ENCODE data around the gene C1orf232. TPM values are rescaled to one million over a fixed set of nuclear protein-coding genes. Genes with fewer than 3 reads are reported as not detected.
A peak's percentile ranks its signal among the peaks of the same experiment; 100 is the strongest.

Gene C1orf232
- total and polyA plus RNA-seq, 2 of the 4 experiments (the other 2 are of a cell fraction), result not detected

DNA sequence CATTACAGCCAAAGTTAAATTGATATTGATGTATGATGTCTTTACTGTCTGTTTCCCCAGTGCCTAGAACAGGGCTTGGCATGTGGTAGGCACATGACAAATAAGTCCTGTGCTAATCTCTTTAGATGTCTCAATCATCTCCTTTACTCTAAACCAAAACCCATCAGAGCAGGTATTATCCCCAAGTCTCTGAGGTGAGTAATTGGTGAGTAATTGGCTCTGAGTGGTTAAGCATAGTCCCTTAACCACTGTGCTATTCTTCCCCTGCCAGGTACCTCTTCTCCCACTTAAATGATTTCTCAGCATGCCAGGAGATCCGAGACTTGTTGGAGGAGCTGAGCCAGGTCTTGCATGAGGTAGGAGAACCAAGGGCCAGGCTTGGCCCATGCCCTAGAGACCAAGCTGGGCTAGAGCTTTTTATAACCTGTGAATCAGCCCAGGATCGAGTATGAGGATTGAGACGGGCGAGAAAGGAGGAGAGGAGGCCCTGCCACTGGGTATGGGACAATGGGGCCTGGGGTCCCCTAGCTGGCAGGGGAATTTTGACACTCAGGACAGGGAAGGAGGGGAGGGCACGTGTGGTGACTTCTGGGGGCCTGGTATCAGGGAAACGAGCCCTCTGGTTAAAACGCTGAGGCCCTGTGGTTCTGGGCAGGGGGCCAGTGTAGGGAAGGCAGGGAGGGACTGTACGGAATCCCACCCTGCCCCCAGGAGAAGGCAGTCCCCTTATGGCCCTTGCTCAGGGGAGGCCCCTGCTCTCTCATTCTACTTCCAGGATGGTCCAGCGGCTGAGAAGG, 13.0 kb upstream of the C1orf232 start:
- Histone ChIP-seq H2AK9ac (replicated peaks; ENCODE audit: low read depth, low read length, poor library complexity) (no peak overlapping the region), H3K79me1 (ENCODE audit: low read depth in 1 of 2, low read length in 2 of 2) (no peaks in the 10 kb centered on the region), H3K4me1 (ENCODE audit: control insufficient read depth, insufficient read depth, low read length) (no peaks in the 10 kb centered on the region), H3K27me3 (ENCODE audit: control insufficient read depth, insufficient read depth, low read length) (peaks cover 3% of the 10 kb centered on the region), H3K36me3 (ENCODE audit: control insufficient read depth, insufficient read depth, low read length) (no peaks in the 10 kb centered on the region), H3K9ac (ENCODE audit: low read depth, low read length) (no peak overlapping the region), H3K9me1 (ENCODE audit: insufficient read depth, low read length) (no peaks in the 10 kb centered on the region), H3K23ac (ENCODE audit: low read depth, low read length) (no peak overlapping the region), H3K56ac (ENCODE audit: extremely low read depth, insufficient read depth, low read length) (no peak overlapping the region), H4K91ac (ENCODE audit: insufficient read depth, low read depth, low read length) (no peak overlapping the region), H3K4ac (ENCODE audit: low read depth, low read length) (no peak overlapping the region), H3K4me3 (ENCODE audit: insufficient read depth, low read depth, low read length) (no peak overlapping the region), H4K5ac (ENCODE audit: low read depth, low read length) (no peak overlapping the region), H2BK20ac (ENCODE audit: low read depth, low read length) (no peak overlapping the region), H3K4me2 (ENCODE audit: low read depth, low read length) (no peak overlapping the region), H2AFZ (replicated peaks; ENCODE audit: low read length, poor library complexity) (no peak overlapping the region), H3K27ac (ENCODE audit: insufficient read depth, low read length) (no peak overlapping the region), H3K18ac (ENCODE audit: low read depth, low read length) (no peak overlapping the region), H3K14ac (replicated peaks; ENCODE audit: low read depth, low read length) (no peak overlapping the region), H2BK120ac (ENCODE audit: low read depth, low read length) (no peak overlapping the region), H3K9me3 (ENCODE audit: control insufficient read depth, insufficient read depth, low read length) (no peaks in the 10 kb centered on the region), H4K20me1 (ENCODE audit: insufficient read depth, low read length) (no peaks in the 10 kb centered on the region), H2BK5ac (ENCODE audit: low read depth, low read length, poor library complexity, severe bottlenecking) (no peak overlapping the region), H4K8ac (ENCODE audit: low read depth in 2 of 2, low read length in 2 of 2) (no peak overlapping the region), H2AK5ac (ENCODE audit: low read depth, low read length) (no peak overlapping the region), H2BK15ac (ENCODE audit: low read depth, low read length) (no peak overlapping the region)
- no TSS peak for BruUV-seq (replicated peaks)
- 20% methylated on average over 4 of the region's 9 CpGs; no CpG with 5 or more reads in 1 of the 2 experiments for WGBS, 2 experiments (ENCODE audit: extremely low coverage in 2 of 2, insufficient read length in 1 of 2)
- DNase-seq (peak; percentile 13), ATAC-seq (ENCODE audit: low read depth) (no peak)
- TF ChIP-seq MAFK (IDR thresholded peaks at IDR 0.05; ENCODE audit: low read depth, low read length), result no peak
- TF ChIP-seq SMC3 (IDR thresholded peaks at IDR 0.05; ENCODE audit: low read depth, low read length), result no peak
- TF ChIP-seq BHLHE40 (IDR thresholded peaks at IDR 0.05; ENCODE audit: low read depth, low read length), result no peak
- no peak for TF ChIP-seq CHD1 (IDR thresholded peaks at IDR 0.05; ENCODE audit: low read depth, low read length)
- no peak for TF ChIP-seq FOS (IDR thresholded peaks at IDR 0.05; ENCODE audit: low read depth, low read length)
- no peak for TF ChIP-seq MAZ (IDR thresholded peaks at IDR 0.05; ENCODE audit: borderline replicate concordance, low read depth, low read length)
- no peak for TF ChIP-seq RCOR1 (IDR thresholded peaks at IDR 0.05; ENCODE audit: insufficient replicate concordance, low read length)
- TF ChIP-seq, protein P1, sequence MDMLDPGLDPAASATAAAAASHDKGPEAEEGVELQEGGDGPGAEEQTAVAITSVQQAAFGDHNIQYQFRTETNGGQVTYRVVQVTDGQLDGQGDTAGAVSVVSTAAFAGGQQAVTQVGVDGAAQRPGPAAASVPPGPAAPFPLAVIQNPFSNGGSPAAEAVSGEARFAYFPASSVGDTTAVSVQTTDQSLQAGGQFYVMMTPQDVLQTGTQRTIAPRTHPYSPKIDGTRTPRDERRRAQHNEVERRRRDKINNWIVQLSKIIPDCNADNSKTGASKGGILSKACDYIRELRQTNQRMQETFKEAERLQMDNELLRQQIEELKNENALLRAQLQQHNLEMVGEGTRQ (IDR thresholded peaks at IDR 0.05; ENCODE audit: low read depth, low read length), result no peak
- TF ChIP-seq, protein P2, sequence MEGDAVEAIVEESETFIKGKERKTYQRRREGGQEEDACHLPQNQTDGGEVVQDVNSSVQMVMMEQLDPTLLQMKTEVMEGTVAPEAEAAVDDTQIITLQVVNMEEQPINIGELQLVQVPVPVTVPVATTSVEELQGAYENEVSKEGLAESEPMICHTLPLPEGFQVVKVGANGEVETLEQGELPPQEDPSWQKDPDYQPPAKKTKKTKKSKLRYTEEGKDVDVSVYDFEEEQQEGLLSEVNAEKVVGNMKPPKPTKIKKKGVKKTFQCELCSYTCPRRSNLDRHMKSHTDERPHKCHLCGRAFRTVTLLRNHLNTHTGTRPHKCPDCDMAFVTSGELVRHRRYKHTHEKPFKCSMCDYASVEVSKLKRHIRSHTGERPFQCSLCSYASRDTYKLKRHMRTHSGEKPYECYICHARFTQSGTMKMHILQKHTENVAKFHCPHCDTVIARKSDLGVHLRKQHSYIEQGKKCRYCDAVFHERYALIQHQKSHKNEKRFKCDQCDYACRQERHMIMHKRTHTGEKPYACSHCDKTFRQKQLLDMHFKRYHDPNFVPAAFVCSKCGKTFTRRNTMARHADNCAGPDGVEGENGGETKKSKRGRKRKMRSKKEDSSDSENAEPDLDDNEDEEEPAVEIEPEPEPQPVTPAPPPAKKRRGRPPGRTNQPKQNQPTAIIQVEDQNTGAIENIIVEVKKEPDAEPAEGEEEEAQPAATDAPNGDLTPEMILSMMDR (conservative IDR thresholded peaks at IDR 0.05; ENCODE audit: low read depth, low read length), result no peak
- no peak for TF ChIP-seq RAD21 (IDR thresholded peaks at IDR 0.05; ENCODE audit: low read length)
- TF ChIP-seq NFE2L2 (IDR thresholded peaks at IDR 0.05; ENCODE audit: low read depth, low read length), result no peak
- TF ChIP-seq CEBPB (IDR thresholded peaks at IDR 0.05; ENCODE audit: low read depth, low read length), result no peak
- TF ChIP-seq, protein P3, sequence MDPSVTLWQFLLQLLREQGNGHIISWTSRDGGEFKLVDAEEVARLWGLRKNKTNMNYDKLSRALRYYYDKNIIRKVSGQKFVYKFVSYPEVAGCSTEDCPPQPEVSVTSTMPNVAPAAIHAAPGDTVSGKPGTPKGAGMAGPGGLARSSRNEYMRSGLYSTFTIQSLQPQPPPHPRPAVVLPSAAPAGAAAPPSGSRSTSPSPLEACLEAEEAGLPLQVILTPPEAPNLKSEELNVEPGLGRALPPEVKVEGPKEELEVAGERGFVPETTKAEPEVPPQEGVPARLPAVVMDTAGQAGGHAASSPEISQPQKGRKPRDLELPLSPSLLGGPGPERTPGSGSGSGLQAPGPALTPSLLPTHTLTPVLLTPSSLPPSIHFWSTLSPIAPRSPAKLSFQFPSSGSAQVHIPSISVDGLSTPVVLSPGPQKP (IDR thresholded peaks at IDR 0.05; ENCODE audit: borderline replicate concordance, low read depth, low read length), result no peak
- TF ChIP-seq POLR2A (IDR thresholded peaks at IDR 0.05; ENCODE audit: low read depth, low read length), result no peak
- no peak for TF ChIP-seq MXI1 (IDR thresholded peaks at IDR 0.05; ENCODE audit: borderline replicate concordance, low read depth, low read length)
- intact Hi-C loops (cut with micrococcal nuclease), result no loop called here
- ChIA-PET POLR2A (ENCODE audit: unreplicated experiment) (no interaction called here), CTCF (interaction anchor here (1.4 kb wide), 1 partner anchor 12 kb away, joined by 4 read pairs; the partner anchor contains the start of gene ZNF593)
- dilution Hi-C loops (cut with HindIII; ENCODE audit: low sequenced_read_pairs, unreplicated experiment), result no loop called here
- in situ Hi-C loops (cut with MboI; ENCODE audit: low sequenced_read_pairs), result no loop called here

All from IMR-90 (cell line).